Right renal cortex interstitium (tissue), 3 donors: ENCODE results near the gene TMEM82. TPM values are rescaled to one million over a fixed set of nuclear protein-coding genes. Genes with fewer than 3 reads are reported as not detected.
"Not testable (repeated sequence)": the region's sequence is repeated elsewhere in the genome, so short reads cannot be mapped to it uniquely, and the experiment has no call there.

Experiments
- DNase-seq, 3 donors: peaks; one replicate each; pipeline ENCODE4 v3.0.0-alpha.2; 2013; ENCODE audit warnings: low read depth in 3 of 3, low spot score in 2 of 3
- polyA plus RNA-seq, 3 donors: library from polyadenylated mRNA; unstranded; fragments of 120-200 nt; gene quantifications; one replicate each; pipeline ENCODE4 v1.2.1, GENCODE V29; 2013; ENCODE audit not compliant: insufficient read length in 3 of 3

TMEM82 gene
- polyA plus RNA-seq, result 1 to 10 TPM; 2.6 to 3.5 (median 3.3) TPM

DNA sequence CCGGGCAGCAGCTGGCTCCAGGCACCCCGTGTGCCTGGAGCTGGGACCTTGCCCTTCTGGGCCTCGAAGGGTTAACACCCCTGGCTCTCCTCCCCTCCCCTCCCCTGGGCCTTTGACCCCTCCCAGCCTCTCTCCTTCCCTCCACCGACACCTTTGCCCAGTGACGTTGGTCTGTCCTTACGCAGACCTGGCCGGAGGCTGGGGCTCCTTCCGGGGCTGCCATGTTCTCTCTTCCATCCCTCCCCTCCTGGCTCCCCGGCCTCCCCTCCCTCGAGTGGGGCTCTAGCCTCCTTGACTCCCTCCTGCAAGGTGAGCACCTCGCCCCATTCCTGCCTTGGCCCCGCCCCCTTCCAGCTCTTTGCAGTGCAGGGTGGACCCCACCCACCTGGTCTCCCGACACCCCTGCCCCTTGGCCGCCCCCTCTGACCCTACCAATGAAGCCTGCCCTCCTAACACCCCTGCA, at the start of gene TMEM82:
TMEM82 (plus strand) TSS at position 161 of the 463 bp plus-strand sequence; CDS start at position 222, 61 bp downstream.
- no peak for DNase-seq

DNA sequence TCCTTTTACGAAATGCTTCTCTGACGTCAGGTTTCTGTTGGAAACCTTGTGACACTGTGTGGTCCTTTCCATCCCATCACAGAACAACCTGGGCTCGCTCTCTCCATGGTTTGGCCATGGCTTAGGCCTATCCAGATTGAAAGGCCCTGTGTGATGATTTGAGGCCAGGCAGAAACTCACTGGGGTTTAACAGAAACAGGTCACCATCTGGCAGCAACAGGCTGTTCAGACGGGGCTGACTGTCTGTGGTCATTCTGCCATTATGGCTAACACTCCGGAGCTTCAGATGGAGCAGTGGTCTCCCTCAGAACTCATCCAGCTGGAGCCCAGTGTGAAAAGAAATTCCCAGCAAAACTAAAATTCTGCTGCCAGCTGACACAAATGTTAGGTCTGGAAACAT, 48.9 kb upstream of the TMEM82 start:
- no peak for DNase-seq

GRCh38 chr1:15696956-15697521, 45.3 kb upstream of the TMEM82 start:
- DNase-seq, result no peak

- DNase-seq, result no peak
Observed at GRCh38 chr1:15698201-15698600, 44.1 kb upstream of the TMEM82 start.

DNA sequence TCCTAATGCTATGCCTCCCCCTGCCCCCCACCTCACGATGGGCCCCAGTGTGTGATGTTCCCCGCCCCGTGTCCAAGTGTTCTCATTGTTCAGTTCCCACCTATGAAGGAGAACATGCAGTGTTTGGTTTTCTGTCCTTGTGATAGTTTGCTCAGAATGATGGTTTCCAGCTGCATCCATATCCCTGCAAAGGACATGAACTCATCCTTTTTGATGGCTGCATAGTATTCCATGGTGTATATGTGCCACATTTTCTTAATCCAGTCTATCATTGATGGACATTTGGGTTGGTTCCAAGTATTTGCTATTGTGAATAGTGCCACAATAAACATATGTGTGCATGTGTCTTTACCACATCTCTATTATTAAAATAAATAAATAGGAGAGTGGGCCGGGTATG, 43.0 kb upstream of the TMEM82 start:
- not testable (repeated sequence) for DNase-seq

GRCh38 chr1:15700508-15700907, 41.8 kb upstream of the TMEM82 start:
- DNase-seq, result no peak

GRCh38 chr1:15701784-15702183, 40.5 kb upstream of the TMEM82 start:
- DNase-seq, result no peak

DNA sequence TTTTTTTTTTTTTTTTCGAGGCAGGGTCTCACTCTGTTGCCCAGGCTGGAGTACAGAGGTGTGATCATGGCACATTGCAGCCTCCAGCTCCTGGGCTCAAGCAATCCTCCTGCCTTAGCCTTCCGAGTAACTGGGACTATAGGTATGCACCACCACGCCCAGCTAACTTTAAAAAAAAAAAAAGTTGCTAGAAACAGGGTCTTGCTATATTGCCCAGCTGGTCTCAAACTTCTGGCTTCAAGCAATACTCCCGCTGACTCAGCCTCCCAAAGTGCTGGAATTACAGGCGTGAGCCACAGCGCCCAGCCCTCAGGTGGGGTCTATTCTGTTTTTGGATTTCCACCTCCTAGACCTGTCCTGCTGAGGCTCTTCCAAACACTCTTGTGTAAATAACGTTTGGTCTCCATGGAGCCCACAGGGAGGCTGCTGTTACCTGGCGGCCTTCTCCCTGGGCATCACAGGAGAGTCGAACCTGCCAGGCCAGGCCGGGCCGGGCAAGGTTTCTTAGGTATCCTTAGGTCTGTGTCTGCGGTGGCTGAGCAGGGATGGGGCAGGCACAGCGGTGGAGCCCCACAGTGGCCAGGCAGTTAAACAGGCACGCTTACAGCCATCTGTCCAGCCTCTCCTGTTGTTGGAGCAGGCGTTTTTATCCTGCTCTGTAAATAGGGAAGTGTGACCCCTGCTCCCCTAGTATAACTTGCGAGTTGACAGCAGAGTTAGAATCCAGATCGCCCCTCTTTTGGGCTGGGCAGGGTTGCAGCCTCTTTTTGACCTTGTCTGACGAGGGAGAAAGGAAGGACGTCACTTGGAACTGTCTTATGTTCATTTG, 39.4 kb upstream of the TMEM82 start:
- DNase-seq, result no peak

DNA sequence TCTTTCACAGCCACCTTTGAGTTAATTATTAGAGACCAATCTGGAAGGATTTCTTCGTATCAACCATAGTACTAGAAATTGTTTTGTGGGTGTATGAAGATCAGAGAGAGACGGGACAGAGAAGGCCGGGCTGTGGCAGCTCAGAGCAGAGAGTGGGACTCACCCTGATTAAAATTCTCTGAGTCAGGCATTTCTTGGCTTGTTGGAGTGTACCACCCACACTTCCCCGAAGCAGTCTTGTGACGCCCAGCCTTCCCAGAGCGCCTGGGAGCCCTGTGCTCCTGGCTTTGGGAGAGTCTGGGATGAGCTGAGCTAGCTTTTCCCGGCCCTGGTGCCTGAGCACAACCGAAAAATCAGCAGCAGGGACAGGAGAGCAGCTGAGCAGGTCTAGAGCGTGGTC, 38.7 kb upstream of the TMEM82 start:
- DNase-seq, result no peak

DNA sequence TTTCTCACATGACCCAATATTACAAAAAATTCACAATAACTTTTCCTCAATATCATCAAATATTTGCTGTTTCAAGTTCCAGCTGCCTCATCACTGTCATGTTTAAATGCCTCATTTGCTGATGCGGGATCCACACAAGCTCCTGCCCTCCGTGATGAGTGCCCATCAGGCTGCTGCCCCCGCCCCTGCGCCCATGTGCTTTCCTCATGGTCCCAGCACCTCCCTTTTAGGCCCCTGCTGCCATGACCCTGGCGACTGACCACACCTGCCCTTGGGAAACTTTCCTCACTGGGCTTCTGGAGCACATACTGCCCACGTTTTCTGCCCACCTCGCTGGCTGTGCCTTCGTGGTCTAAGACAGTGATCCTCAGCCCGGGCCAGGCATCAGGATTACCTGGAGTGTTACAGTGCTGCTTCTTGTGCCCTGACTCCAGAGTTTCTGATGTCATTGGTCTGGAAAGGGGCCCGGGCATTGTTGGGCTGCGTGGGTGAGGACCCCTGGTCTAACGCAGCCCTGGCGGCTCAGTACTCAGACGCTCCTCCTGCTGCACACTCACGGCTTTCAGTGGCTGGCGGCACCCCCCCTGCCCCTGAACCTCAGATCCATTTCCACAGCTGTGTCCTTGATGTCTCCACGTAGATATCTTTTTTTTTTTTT, 37.6 kb upstream of the TMEM82 start:
- no peak for DNase-seq

- no peak for DNase-seq
Observed at GRCh38 chr1:15705184-15705566, 37.1 kb upstream of the TMEM82 start.

DNA sequence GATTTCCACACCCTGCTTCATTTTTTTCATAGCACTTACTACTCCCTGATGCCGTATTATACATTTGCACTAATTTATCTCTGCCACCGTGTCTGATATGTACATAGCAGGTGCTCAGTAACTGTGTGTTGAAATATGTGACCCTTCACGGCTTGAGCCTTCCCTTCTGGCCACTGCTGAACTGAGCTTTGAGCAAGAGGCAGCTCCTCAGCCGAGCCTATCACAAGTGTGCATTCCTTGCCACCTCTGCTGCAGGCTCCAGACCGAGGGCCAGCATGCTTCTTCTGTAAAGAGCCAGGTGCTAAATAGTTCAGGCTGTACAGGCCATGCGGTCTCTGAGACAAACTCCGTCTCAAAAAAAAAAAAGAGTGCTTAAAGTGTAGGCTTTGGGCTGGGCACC, 35.5 kb upstream of the TMEM82 start:
- no peak for DNase-seq

- DNase-seq, result no peak
Observed at GRCh38 chr1:15707239-15707925, 34.9 kb upstream of the TMEM82 start.

- DNase-seq, result no peak
Observed at GRCh38 chr1:15708486-15709137, 33.7 kb upstream of the TMEM82 start.

- DNase-seq, result no peak
Observed at GRCh38 chr1:15709226-15709625, 33.1 kb upstream of the TMEM82 start.

DNA sequence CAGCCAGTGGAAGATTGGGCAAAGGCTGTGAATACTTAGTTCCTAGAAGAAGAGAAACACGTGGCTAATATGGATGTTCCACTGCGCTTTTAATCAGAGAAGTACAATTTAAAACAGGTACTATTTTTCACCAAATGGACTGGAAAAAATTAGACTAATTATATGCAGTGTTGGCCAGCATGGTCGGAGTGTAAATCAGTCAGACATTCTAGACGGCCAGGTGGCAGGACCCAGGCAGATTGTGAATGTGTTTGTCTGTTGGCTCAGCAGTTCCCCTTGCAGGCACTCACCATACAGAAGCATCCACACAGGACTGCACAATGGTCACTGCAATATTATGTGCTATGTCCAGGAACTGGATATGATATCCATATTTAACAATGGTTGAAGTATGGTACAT, 30.1 kb upstream of the TMEM82 start:
- no peak for DNase-seq

DNA sequence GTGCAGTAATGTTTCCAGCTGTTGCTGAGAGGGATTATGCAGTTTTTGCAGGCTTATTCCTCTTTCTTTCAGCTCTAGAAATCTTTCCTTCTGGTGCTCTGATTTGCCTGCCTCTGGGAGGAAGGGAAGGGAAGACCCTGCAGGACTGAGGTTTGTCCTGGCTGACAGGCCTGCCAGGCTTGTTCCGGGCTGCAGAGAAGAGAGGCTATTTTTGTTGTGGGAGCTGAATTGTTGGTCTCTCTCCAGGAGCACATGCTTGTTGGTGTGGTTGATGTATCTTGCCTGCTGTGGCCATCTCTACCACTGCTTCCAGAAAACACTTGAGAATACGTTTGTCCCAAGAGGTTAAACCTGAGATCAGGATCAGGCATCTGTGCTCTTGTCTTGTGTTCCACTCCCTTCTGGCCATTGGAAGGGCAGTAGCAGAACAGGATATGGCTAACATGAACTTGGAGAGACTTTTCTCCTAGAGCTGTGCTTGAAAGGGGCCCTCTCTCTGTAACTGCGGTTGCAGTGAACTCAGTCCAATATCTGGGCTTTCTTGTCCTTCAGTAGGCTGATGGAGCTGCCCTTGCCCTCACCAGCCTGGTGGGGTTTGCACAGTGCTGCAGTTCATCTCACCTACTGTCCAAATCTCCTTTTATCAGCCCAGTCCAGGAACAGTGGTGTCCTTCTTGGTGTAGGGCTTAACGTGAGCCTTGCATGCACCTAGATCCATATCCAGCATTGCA, 27.7 kb upstream of the TMEM82 start:
- DNase-seq, result no peak

DNA sequence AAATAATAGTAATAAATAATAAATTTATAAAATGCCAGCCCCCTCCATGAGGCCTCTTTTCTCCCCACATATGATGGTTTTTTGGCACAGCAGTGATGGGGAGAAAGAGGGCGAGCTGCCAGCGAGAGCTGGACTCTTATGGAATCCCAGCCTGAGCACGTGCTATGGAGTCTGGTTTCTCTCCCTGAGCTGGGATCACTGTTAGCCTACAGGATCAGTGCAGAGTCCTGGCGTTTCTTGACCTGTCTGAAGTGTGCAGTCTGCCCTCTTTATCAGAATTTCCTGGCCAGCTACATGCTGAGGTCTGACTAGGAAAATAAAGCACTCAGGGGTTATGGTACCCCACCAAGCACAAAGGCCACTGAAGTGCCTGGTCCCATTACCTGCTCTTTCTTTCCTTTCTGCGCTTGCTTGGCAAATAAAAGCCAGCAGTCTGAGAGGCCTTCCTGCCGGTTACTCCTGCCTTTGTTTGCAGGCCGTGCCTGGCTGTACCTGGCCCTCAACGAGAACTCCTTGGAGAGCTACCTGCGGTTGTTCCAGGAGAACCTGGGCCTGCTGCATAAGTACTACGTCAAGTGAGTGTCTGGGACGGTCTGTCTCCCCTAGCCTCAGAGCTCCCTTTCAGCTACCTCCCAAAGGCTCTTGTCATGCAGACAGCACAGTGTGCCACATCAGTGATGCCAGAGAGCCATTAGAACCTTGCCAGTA, 24.7 kb upstream of the TMEM82 start:
- DNase-seq, result no peak

DNA sequence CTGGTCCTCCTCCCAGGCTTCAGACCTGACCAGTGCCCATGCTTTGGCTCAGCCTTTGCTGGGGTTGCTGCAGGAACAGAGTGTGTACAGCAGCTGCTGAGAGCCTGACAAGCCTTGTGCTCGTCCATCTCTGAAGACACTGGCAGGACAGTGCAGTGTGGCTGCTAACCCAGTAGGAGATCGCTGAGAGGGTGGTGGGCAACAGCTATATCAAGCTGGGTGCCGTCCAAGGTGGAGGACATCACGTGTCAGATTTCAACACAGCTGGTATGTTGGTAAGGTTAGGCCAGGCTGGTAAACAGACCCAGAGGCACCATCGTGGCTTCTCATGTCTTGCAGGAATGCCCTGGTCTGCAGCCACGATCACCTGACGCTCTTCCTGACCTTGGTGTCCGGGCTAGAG, 24.1 kb upstream of the TMEM82 start:
- DNase-seq, result no peak
